Stimulated activated CD4-positive, alpha-beta T cell treated with anti-CD3 and anti-CD28 coated beads, Interleukin-4, amount 100 ng/mL, for 1 hour (primary cell): Measurements from ENCODE around the gene B3GNT2.

Source experiments
- DNase-seq: peaks from one replicate; pipeline ENCODE4 v3.0.0-alpha.2; 2020

B3GNT2 gene

DNA sequence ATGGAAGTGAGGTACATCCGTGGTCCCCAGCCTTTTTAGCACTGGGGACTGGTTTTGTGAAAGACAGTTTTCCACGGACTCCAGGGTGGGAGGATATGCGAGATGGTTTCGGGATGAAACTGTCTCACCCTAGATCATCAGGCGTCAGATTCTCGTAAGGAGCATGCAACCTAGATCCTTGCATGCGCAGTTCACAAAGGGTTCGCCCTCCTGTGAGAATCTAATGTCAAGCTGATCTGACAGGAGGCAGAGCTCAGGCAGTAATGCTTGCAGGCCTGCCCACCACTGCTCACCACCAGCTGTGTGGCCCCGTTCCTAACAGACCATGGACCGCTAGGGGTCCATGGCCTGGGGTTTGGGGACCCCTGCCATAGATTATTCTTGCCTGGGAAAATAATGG lies 11.6 kb downstream of the B3GNT2 start:
- DNase-seq = no peak

DNA sequence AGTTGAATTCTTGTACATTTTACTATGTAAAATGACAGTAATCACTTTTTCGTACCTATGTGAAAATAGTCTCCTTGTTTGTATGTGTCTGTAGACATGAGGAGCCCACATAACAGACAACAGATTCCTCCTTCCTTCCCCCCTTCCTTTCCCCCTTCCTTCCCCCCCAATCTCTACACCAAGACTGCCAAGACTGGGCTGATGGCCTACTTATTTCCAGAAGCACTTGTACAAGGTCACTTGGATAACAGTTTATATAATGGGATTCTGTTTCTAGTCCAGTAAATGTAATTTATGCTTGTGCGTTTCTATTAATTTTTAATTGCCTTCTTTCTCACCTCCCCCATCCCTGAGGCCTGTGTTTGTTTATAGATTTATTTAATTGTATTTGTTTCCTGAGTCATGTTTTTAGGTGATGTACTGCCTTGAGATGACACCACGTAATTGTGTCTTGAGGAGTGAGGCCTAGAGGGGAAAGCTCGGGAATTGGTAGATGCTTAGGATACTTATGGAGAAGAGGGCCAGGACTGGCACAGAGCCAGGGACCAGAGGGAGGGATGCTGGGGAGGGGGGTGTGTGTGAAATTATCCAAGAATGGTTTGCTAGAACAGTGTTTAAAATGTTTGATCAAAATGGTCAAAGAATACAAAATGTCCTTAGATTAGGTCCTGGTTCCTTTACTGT lies 12.3 kb downstream of the B3GNT2 start:
- no peak for DNase-seq

DNA sequence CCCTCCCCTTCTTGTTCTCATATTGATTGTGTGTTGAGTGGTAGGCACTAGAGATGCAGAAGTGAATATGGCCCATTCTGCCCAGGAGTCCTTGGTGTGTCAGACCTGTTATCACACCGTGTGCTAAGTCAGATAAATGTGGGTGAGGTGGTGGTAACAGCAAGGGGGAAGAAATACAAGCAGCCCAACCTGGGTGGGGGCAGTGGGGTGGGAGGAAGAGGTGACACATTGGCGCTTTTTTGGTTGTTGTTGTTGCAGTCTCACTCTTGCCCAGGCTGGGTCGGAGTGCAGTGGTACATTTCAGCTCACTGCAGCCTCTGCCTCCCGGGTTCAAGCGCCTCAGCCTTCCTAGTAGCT lies 12.8 kb downstream of the B3GNT2 start:
- DNase-seq = no peak

DNA sequence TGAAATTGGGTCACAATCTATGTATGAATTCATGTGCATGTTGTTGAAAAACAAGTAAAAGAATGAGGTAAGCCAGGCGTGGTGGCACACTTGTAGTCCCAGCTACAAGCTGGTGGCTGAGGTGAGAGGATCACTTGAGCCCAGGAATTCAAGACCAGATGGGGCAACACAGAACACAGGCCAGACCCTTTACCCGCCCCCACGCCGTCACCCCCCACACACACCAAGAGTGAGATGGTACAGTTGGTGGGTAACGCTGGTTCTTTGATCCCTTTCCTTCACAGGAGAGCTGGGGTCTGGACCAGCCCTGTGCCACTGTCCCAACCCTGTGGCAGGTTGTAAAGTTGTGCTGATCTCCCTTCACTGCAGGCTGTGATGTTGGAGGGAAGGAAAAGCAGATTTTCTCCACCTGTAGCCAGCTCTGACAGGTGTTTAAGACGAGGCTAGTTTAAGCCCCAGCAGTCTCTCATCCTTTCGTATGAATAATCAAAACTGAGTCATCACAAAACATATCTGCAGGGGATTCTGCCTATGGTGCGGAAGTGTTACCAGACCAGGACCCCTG lies 13.6 kb downstream of the B3GNT2 start:
- no peak for DNase-seq

DNA sequence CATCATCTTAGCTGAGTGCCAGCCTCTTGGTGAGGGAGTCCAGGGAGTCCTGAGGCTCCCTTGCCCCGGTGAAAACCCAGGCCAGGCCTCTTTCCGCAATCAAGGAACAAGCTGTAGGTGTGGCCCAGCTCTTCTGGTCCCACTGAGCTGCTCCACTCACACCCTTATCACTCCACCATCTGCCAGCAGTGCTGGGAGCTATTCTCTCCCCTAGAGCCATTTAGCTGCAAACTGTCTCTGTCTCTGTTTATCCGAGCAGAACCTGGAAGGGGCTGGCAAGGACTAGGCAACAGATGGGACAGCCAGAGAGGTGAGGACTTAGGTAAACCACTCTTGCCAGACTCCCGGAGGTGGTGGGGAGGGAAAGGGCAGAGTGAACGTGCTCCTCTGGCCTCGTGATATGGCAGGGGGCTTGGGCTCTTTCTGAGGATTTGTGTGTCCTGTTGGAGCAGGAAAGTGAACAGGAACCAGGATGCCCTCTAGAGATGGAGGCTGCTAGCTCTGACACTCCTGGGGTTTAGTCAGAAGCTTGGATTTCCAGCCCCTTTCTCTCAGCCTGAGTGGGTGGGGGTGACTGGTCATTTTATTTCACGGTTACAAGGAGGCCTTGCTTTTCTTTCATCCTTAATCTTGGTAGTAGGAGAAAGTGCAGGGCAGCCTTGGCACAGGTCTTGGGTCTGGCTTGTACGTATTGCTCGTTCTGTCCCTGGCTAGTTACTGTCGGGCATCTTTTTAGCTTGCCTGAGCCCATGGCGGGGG lies 19.6 kb downstream of the B3GNT2 start:
- DNase-seq = no peak

DNA sequence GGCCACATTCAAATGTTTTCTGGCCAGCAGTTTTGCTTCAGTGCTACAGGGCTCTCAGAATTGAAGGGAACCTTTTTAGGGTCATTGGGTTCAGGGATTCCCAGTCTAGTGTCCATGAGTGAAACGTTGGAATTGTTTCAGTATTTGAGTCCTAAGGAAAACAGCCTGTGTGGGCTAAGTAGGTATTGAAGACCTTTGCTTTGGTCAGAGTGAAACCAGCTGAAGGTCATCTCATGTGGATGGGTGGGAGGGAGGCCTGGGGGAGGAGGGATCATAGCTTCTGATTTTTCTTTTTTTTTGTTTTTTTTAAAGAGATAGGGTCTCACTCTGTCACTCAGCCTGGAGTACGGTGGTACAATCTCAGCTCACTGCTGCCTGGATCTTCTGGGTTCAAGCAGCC lies 20.2 kb downstream of the B3GNT2 start:
- DNase-seq = no peak

DNA sequence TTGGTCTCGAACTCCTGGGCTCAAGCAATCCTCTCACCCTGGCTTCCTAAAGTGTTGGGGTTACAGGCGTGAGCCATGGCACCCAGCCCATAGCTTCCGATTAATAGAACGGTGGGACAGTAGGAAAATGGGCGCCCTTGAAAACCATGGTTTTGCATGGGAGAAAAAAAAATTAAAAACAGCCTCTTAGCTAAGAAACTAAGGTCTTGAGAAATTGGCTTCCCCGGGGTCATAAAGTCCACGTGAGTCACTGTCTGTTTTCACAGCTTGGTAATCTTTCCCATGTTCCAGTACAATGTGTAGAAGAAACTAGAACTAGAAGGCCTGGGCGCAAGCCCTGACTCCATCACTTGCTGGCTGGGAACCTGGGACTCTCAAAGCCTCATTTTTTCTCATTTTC lies 20.7 kb downstream of the B3GNT2 start:
- DNase-seq = no peak

DNA sequence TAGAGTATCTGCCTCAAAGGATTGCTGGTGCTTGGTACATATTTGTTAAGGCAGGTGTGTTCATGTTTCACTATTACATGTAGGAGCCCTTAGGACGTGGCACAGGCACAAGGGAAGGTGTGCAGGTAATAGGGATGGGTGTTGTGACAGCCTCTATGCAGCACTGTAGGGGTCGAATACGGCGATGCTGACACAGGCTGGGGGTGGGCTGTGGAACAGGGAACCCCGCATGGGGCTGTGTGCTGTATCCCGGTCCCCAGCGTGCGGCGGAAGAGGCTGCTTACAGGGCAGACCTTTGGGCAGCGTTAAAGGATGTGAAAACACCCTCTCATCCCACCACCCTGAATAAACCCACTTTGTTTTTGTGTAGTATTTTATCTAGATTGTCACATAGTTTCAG lies 21.5 kb downstream of the B3GNT2 start:
- no peak for DNase-seq

DNA sequence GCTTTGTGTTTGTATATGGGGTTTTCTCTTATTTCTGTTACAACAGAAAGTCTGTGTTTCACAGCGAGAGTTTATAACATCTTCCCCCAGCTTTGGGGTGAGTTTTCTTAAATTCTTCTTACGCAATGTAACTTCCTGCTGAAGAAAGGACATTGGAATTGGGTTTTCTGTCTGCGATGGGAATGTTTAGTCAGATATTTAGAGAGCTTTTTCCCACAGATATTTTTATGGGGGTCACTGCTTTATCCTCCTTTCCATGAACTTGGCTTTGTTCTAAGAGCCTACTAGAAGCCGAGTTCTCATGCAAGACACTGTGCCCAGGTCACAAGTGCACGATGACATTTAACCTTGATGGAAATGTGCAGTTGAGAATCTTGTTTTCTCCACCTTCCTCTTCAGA lies 22.1 kb downstream of the B3GNT2 start:
- no peak for DNase-seq

DNA sequence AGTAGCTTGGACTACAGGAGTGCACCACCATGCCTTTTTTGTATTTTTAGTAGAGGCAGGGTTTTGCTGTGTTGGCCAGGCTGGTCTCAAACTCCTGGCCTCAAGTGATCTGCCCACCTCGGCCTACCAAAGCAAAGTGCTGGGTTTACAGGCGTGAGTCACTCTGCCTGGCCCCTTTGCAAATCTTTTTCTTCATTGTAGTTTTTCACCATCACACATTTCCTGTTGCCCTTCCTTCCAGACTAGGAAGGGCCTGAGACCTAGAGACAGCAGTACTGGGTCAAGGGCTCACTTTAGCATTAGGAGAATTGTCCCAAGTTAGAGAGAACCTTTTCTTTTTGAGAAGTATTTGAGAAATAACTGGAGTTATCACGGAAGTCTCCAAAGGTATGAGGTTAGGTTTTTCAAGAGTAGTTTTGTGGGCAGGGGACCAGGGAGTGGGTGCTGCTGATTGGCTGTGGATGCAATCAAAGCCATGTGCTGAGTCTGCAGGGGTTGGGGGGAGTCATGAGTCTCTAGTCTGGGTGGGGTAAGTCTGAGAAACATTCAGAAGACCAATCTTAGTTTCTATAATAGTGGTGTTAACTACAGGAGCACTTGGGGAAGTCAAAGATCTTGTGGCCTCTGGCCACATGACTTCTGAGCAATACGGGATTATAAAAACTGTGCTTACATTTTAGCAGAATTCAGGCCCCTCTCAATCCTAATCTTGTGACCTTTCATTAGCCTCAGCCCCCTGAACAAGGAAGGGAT lies 23.7 kb downstream of the B3GNT2 start:
- no peak for DNase-seq

DNA sequence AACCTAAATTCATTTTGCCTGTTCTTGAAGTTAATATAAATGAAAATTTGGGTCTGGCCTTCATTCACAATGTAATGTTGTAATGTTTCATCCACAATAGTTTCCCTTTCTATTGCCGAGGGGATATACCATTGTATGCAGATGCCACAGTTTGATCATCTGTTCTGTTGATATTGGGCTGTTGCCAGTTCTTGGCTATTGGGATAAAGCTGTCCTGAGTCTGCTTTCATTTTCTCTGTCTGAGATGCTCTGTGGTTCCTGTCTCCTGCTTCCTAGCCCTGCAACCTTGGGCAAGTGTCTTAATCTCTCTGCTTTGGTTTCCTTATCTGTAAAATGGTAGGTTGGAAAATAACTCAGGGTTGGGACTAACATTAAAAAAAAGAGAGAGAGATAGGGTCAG lies 25.2 kb downstream of the B3GNT2 start:
- DNase-seq = no peak

DNA sequence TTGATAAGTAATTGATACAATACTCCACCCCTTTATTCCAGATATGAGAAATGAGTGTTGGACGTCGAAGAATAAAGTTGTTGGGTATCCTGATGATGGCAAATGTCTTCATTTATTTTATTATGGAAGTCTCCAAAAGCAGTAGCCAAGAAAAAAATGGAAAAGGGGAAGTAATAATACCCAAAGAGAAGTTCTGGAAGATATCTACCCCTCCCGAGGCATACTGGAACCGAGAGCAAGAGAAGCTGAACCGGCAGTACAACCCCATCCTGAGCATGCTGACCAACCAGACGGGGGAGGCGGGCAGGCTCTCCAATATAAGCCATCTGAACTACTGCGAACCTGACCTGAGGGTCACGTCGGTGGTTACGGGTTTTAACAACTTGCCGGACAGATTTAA lies 26.3 kb downstream of the B3GNT2 start:
- no peak for DNase-seq

DNA sequence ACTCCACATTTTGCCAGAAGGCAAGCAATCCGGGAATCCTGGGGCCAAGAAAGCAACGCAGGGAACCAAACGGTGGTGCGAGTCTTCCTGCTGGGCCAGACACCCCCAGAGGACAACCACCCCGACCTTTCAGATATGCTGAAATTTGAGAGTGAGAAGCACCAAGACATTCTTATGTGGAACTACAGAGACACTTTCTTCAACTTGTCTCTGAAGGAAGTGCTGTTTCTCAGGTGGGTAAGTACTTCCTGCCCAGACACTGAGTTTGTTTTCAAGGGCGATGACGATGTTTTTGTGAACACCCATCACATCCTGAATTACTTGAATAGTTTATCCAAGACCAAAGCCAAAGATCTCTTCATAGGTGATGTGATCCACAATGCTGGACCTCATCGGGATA lies 26.8 kb downstream of the B3GNT2 start:
- no peak for DNase-seq

DNA sequence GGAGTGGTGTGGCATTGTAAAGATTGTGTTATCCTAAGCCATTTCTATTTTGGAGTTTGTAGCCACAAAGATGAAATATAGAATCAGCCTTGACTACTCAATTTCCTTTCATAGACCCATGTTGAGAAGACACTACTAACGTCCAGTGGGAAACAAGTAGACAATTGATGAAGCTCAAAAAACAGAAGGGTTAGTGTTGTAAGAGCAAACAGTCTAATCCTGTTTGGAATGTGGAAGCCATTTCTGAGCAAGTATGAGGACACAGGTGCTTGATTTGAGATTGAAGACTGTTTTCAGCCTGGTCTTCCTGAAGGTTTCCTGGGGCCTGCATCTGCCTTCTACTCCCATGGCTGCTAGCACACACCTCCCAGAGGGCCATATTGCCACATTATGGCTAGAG lies 29.1 kb downstream of the B3GNT2 start:
- no peak for DNase-seq

DNA sequence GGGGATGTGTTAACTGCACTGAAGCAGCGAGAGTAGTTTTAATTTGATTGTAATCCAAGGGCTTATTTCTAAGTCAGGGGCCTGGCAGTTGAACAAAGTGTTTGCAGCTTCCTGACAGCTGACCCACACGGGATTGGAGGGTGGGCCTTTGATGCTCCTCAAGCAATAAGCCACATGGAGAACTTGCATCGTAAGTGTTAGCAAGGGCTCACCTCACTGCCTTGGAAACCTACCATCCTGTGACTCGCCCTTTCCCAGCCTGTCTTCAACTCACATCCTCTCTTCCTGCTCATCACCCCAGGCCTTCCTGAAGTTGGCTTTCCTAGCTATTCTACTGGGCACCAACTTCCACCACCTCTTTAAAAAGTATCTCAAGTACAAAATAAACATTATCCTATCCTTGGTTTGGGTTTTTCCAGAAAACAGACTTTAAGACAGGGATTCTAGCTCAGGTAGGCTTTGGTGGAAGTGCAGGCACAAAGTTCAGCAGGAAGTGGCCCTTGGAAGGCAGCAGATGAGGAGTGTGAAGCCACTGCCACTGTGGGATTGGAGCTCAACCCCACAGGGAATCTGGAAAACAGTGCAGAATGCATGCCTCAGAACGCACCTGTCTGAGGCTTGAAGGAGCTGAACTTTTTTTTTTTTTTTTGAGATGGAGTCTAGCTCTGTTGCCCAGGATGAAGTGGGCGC lies 31.6 kb downstream of the B3GNT2 start:
- no peak for DNase-seq

DNA sequence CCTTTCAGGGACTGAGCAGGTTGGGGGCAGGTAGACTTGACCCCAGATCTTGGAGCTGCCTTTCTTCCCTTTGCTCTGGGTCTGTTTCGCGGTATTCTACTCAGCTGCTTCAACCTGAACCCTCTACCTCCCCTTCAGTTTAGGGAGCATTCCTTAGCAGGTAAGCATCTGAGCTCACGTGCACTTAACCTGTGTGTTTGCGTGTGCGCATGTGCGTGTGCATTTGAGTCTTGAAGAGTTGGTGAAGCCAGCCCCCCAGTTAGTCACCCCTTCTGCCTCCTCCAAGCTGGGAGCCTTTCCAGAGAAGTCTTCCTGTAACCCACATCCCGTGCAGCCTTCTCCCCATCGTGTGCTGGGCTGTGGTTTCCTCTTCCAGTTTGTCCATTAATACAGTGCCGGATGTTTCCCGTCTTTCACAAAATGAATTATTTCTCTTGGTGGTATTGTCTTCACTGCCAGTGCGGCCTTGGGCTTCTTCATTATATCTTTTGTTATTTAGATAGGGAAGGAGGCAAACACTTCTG lies 33.2 kb downstream of the B3GNT2 start:
- no peak for DNase-seq

DNA sequence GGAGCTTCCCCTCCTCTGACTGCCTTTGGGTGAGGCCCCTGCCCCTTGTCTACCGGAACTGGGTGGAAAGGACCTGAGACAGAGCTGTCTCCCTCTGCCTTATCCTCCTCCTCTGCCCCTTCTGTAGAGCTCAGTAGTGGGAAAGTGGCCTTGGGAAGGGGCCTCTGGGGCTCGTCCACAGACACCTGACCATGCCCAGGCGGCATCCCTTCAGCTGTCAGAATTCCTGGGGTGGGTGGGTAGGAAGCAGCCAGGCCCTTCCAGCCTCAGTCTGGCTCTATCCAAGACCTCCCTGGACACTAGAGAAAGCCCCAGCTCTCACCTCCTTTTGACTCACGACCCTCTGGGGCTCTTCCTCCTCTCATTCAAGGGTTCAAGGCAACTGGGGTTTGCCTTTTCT lies 35.6 kb downstream of the B3GNT2 start:
- DNase-seq = no peak

DNA sequence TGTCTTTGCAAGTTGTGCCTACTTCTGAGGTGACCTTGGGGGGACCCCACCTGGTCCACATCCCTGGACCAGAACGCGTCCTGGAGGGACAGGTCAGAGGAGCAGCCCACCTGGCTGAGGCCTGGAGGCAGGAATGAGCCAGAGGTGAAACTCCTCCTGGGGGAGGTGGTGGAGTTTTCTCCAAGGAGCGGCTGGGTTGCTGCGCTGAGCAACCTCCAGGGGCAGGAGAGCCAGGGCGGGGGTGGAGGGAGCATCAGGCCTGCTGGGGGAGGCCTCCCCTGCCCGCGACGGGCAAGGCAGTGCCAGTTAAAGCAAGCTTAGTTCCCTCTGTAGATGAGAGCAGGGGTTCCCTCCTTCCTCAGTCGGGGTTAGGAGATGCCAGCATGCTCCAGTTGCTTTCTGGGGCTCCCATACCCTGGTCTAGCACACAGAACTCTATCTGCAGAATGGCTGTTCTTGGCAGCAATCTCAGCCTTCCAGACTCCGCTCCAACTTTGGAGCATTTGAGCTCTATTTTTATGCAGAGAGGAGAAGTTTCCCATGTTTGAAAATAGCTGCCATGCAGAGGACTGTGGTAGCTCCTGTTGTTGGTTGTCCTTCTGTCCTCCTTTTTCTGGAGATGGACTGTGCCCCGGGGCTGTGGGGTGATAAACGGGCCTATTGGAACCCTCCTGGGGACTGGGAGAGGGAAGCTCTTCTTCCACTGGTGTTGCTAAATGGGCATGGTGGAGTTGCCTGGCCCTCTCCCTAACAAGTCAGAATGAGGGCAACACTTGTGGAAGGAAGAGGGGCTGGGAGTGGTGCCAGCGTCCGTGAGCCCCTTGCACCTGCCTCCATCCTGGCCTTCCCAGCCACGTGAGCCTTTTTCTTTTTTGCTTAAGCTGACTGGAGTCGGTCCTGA lies 39.1 kb downstream of the B3GNT2 start:
- no peak for DNase-seq

DNA sequence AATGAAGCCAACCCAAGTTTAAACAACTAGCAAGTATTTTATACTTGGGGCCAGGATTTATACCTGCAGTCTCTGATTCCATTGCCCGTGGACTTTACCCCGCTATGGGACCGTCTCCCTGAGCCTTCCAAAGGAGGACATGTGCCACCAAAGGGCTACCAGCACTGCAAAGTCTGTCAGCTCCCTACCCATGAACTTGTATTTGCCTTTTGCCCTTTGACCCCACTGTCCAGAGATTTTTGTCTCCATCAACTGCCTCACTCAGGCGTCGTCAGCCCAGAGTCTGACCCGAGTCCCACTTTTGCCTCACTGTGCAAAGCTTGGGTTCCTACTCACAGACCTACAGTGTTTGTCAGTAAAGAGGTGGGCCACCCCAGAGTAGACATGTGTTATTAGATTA lies 40.6 kb downstream of the B3GNT2 start:
- DNase-seq = no peak

DNA sequence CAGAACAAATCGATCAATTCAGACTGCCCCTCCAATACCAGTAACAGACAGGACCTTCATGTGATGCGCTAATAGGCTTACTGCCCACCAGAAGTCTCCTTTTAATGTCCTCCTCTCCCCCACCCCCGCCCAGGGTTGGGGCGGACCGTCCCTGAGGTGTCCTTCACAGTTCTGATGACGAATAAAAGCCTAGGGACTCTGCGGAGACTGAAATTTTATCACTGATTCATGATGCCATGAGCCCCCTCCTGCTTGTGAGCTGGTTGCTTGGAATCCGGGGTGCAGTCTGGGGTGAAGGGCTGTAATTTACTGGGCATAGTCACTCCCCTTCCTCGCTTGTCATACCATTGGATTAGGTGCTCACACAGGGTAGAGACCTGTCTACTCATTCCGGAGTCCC lies 42.3 kb downstream of the B3GNT2 start:
- no peak for DNase-seq

DNA sequence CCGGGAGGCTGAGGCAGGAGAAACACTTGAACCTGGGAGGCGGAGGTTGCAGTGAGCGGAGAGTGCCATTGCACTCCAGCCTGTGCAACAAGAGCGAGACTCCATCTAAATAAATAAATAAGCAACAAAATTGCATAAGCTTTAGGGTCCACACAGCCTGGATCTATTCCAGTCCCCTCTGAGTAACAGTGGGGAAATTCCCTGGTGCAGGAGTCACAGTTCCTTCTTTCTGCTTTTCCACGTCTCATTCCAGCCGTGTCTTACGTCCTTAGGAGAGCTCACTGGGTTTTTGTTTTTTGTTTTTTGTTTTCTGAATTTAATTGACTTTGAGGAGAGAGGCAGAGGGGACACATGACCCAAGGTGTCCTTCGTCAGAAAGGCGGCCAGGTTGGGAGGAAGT lies 44.6 kb downstream of the B3GNT2 start:
- no peak for DNase-seq

DNA sequence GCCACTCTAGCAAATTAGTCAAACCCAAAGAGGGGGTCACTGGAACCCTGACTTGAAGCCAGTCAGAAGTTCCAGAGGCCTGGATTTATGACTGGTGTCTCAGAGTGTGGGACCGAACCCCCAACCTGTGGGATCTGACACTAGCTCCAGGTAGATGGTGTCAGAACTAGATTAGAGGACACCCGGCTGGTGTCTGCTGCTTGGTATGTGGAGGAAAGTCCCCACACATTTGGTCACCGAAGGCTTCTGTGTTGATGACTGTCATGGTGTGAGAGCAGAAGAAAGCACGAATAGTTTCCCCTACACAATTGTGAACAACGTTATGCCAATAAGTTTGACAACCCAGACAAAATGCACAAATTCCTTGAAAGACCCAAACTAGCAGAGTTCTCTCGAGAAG lies 48.1 kb downstream of the B3GNT2 start:
- no peak for DNase-seq
